Loucy (cell line): ENCODE results near the gene SORCS1.

Source experiments
- H2AFZ ChIP-seq: fragments of 200-600 bp; sonication (generic); 2 replicates; pipeline ENCODE4 v1.6.0; 2016; ENCODE audit warnings: antibody characterized with exemption, mild to moderate bottlenecking, low read length, moderate library complexity
- H3F3A ChIP-seq: fragments of 200-600 bp; 2 replicates; pipeline ENCODE4 v1.6.0; 2016; ENCODE audit warnings: antibody characterized with exemption, low read depth, mild to moderate bottlenecking
- H3K27me3 ChIP-seq: fragments of 200-600 bp; sonication (generic); 2 replicates; pipeline ENCODE4 v1.6.1; 2014; ENCODE audit warnings: low read length, mild to moderate bottlenecking; ENCODE audit not compliant: insufficient read depth, poor library complexity, severe bottlenecking
- H3K36me3 ChIP-seq: fragments of 200-600 bp; sonication (generic); 2 replicates; pipeline ENCODE4 v1.6.1; 2016; ENCODE audit warnings: low read length; ENCODE audit not compliant: insufficient read depth
- H3K4me1 ChIP-seq: fragments of 200-600 bp; sonication (generic); 2 replicates; pipeline ENCODE4 v1.5.1; 2014; ENCODE audit warnings: low read length, mild to moderate bottlenecking; ENCODE audit not compliant: insufficient read depth, poor library complexity, severe bottlenecking
- H3K4me2 ChIP-seq: fragments of 200-600 bp; sonication (generic); 2 replicates; pipeline ENCODE4 v1.6.0; 2014; ENCODE audit warnings: antibody characterized with exemption, low read length, low read depth, mild to moderate bottlenecking; ENCODE audit not compliant: poor library complexity, severe bottlenecking
- H3K4me3 ChIP-seq: fragments of 200-600 bp; sonication (generic); 2 replicates; pipeline ENCODE4 v1.5.1; 2014; ENCODE audit warnings: low read length, mild to moderate bottlenecking, mixed read lengths; ENCODE audit not compliant: poor library complexity, severe bottlenecking
- H3K79me2 ChIP-seq: fragments of 200-600 bp; sonication (generic); 2 replicates; pipeline ENCODE4 v1.6.1; 2014; ENCODE audit warnings: low read length; ENCODE audit not compliant: insufficient read depth
- H3K9ac ChIP-seq: fragments of 200-600 bp; sonication (generic); 2 replicates; pipeline ENCODE4 v1.6.0; 2014; ENCODE audit warnings: mild to moderate bottlenecking, low read depth, low read length, moderate library complexity; ENCODE audit not compliant: poor library complexity, severe bottlenecking
- H3K9me2 ChIP-seq: fragments of 200-600 bp; sonication (generic); replicated peaks from 2 replicates; pipeline ENCODE4 v1.6.1; 2016; ENCODE audit warnings: low read depth, low read length, mixed read lengths
- H3K9me3 ChIP-seq: fragments of 200-600 bp; sonication (generic); 2 replicates; pipeline ENCODE4 v1.6.1; 2014; ENCODE audit warnings: mild to moderate bottlenecking, antibody characterized with exemption, low read length, low read depth; ENCODE audit not compliant: insufficient read depth
- H4K20me1 ChIP-seq: fragments of 200-600 bp; sonication (generic); 2 replicates; pipeline ENCODE4 v1.6.0; 2014; ENCODE audit warnings: antibody characterized with exemption, low read length, mild to moderate bottlenecking; ENCODE audit not compliant: insufficient read depth, poor library complexity, severe bottlenecking
- CTCF ChIP-seq: fragments of 200-600 bp; sonication (generic); conservative IDR thresholded peaks from 2 replicates; pipeline ENCODE4 v1.5.1; 2014; ENCODE audit warnings: mild to moderate bottlenecking, antibody characterized with exemption, low read length
- EZH2phosphoT487 ChIP-seq: fragments of 200-600 bp; IDR thresholded peaks from 2 replicates; pipeline ENCODE4 v1.6.1; 2018; ENCODE audit warnings: antibody characterized with exemption, mild to moderate bottlenecking, moderate library complexity, borderline replicate concordance

The SORCS1 gene

DNA sequence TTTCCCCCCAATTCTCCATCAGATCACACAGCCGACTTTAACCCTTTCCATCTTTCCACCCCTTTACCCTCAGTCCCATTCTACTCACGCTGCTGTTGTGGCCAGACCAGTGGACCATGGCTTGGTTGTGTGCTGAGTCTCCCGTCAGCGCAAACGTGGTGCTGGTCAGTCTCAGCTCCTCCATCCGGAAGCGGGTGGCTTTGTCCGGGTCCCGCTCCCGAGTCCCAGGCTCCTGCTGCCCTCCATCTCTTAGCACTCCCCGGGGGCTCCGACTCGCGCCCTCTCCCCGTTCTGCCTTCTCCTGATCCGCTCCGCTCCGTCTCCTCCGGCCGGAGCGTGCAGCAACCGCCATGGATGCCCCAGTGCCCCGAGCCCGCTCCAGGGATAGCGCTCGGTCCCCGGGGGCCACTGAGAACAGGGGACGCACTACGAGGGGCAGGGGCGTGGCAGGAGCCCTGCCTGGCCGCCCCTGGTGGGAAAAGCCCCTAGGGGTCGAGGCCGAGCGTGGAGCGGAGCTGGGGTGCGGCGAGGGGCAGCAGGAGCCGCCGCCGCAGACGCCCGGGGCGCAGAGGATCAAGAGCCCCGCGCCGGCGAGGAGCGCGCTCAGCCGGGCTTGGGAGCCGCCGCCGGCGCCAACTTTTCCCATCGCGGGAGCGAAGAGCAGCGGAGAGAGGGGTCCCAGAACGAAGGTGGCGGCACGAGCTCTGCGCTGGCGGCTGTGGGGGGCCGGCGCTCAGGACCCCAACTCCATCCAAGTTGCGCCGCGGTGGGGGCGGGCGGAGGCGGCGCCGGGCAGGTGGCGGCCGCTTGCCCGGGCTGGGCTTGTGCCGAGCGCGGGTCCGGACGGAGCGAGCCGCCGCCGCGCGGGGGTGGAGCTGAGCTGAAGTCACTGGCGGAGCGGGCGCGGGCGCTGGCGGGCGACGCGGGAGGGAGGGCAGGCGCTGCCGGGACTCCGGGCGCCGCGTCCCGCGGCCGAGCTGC is at the start of gene SORCS1:
Gene SORCS1 (minus strand): TSS at position 826 of the 981 bp plus-strand sequence.
- no peak within 1 kb of the TSS for H3K9ac ChIP-seq
- no peak within 1 kb of the TSS for H3K4me2 ChIP-seq
- H3F3A ChIP-seq: no peaks in the 10 kb centered on the region
- no peaks in the 10 kb centered on the region for H3K27me3 ChIP-seq
- no peaks in the 10 kb centered on the region for H3K9me3 ChIP-seq
- H3K4me3 ChIP-seq: no peak within 1 kb of the TSS
- no peaks in the 10 kb centered on the region for H4K20me1 ChIP-seq
- TF ChIP-seq CTCF (no peak), EZH2phosphoT487 (no peak)
- no peaks in the 10 kb centered on the region for H3K4me1 ChIP-seq
- H2AFZ ChIP-seq: no peak within 1 kb of the TSS
- no peaks in the 10 kb centered on the region for H3K36me3 ChIP-seq
- H3K79me2 ChIP-seq: no peaks in the 10 kb centered on the region
- H3K9me2 ChIP-seq: no peaks in the 10 kb centered on the region

- TF ChIP-seq EZH2phosphoT487: no peak
- TF ChIP-seq CTCF: no peak
- no peak overlapping the region for H2AFZ ChIP-seq
Measured at GRCh38 chr10:107214261-107214660, 49.8 kb upstream of the SORCS1 start.

GRCh38 chr10:107213861-107214260 is 49.4 kb upstream of the SORCS1 start:
- Histone ChIP-seq H3K4me1 (no peaks in the 10 kb centered on the region), H3F3A (no peaks in the 10 kb centered on the region), H3K9me2 (no peaks in the 10 kb centered on the region), H2AFZ (no peak overlapping the region), H3K36me3 (no peaks in the 10 kb centered on the region), H3K4me2 (no peak overlapping the region), H3K79me2 (no peaks in the 10 kb centered on the region), H4K20me1 (no peaks in the 10 kb centered on the region), H3K4me3 (no peak overlapping the region), H3K9me3 (no peaks in the 10 kb centered on the region), H3K27me3 (no peaks in the 10 kb centered on the region), H3K9ac (no peak overlapping the region)
- TF ChIP-seq CTCF: no peak
- no peak for TF ChIP-seq EZH2phosphoT487

More at GRCh38 chr10:107214261-107214660, 49.8 kb upstream of the SORCS1 start:
- no peaks in the 10 kb centered on the region for H3K79me2 ChIP-seq
- no peaks in the 10 kb centered on the region for H3K4me1 ChIP-seq
- H3K4me2 ChIP-seq: no peak overlapping the region
- no peaks in the 10 kb centered on the region for H3K9me3 ChIP-seq
- H3K27me3 ChIP-seq: no peaks in the 10 kb centered on the region
- H3K9me2 ChIP-seq: no peaks in the 10 kb centered on the region
- no peak overlapping the region for H3K9ac ChIP-seq
- H3K36me3 ChIP-seq: no peaks in the 10 kb centered on the region
- H3F3A ChIP-seq: no peaks in the 10 kb centered on the region
- no peak overlapping the region for H3K4me3 ChIP-seq
- H4K20me1 ChIP-seq: no peaks in the 10 kb centered on the region
